ENCODE measurements around the gene CRTC2. TPM values are rescaled to one million over a fixed set of nuclear protein-coding genes. Genes with fewer than 3 reads are reported as not detected.

CRTC2 gene
- total RNA-seq, 1 experiment from 2014 or later: 40.8 TPM

DNA sequence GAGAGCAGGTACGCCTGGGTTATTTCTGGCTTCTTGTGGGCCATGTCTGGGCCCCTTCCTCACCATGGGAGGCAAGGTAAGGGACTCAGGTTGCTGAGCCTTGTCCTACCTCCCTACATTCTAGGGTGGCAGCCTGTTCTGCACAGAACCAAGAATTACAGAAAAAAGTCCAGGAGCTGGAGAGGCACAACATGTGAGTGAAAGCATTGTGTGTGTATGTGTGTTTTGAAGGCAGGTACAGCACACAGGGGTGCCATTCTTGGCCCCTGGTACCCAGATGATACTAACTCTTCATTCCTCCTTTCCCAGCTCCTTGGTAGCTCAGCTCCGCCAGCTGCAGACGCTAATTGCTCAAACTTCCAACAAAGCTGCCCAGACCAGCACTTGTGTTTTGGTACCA is 14.7 kb upstream of the CRTC2 start:
- CTCF ChIA-PET: no interaction called here
- POLR2A ChIA-PET (ENCODE audit: low non-redundant PET): no interaction called here
- TF ChIP-seq, protein P1, sequence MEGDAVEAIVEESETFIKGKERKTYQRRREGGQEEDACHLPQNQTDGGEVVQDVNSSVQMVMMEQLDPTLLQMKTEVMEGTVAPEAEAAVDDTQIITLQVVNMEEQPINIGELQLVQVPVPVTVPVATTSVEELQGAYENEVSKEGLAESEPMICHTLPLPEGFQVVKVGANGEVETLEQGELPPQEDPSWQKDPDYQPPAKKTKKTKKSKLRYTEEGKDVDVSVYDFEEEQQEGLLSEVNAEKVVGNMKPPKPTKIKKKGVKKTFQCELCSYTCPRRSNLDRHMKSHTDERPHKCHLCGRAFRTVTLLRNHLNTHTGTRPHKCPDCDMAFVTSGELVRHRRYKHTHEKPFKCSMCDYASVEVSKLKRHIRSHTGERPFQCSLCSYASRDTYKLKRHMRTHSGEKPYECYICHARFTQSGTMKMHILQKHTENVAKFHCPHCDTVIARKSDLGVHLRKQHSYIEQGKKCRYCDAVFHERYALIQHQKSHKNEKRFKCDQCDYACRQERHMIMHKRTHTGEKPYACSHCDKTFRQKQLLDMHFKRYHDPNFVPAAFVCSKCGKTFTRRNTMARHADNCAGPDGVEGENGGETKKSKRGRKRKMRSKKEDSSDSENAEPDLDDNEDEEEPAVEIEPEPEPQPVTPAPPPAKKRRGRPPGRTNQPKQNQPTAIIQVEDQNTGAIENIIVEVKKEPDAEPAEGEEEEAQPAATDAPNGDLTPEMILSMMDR (conservative IDR thresholded peaks at IDR 0.05; ENCODE audit: low read depth, low read length): no peak
- TF ChIP-seq EZH2 (IDR thresholded peaks at IDR 0.05; ENCODE audit: borderline replicate concordance, low read depth, low read length, poor library complexity, severe bottlenecking): no peak
- no peaks in the 10 kb centered on the region for H3K27me3 ChIP-seq (replicated peaks; ENCODE audit: insufficient read depth, low read depth, low read length, poor library complexity)
- H3K4me1 ChIP-seq (ENCODE audit: insufficient read depth, low read length, poor library complexity, severe bottlenecking): peaks cover 14% of the 10 kb centered on the region
- H3K27ac ChIP-seq (ENCODE audit: low read depth, low read length, poor library complexity, severe bottlenecking): no peak overlapping the region
- no peaks in the 10 kb centered on the region for H3K9me3 ChIP-seq (ENCODE audit: low read depth, low read length, poor library complexity, severe bottlenecking)
- no peak overlapping the region for H3K4me3 ChIP-seq (ENCODE audit: low read depth, low read length, poor library complexity, severe bottlenecking)
- peaks cover 25% of the 10 kb centered on the region for H3K36me3 ChIP-seq (ENCODE audit: insufficient read depth, low read length, poor library complexity, severe bottlenecking)
- DNase-seq (ENCODE audit: low spot score): no peak
- intact Hi-C loops (cut with micrococcal nuclease; ENCODE audit: unreplicated experiment): no loop called here
- BruUV-seq (replicated peaks): no TSS peak

- TF ChIP-seq EZH2 (IDR thresholded peaks at IDR 0.05; ENCODE audit: borderline replicate concordance, low read depth, low read length, poor library complexity, severe bottlenecking): no peak
- TF ChIP-seq, protein P1 (conservative IDR thresholded peaks at IDR 0.05; ENCODE audit: low read depth, low read length): no peak
- BruUV-seq (replicated peaks): no TSS peak
- H3K9me3 ChIP-seq (ENCODE audit: low read depth, low read length, poor library complexity, severe bottlenecking): no peaks in the 10 kb centered on the region
- no peak overlapping the region for H3K4me3 ChIP-seq (ENCODE audit: low read depth, low read length, poor library complexity, severe bottlenecking)
- no peaks in the 10 kb centered on the region for H3K27me3 ChIP-seq (replicated peaks; ENCODE audit: insufficient read depth, low read depth, low read length, poor library complexity)
- CTCF ChIA-PET: no interaction called here
- DNase-seq (ENCODE audit: low spot score): no peak
- H3K4me1 ChIP-seq (ENCODE audit: insufficient read depth, low read length, poor library complexity, severe bottlenecking): peaks cover 11% of the 10 kb centered on the region
- H3K27ac ChIP-seq (ENCODE audit: low read depth, low read length, poor library complexity, severe bottlenecking): no peak overlapping the region
- peaks cover 18% of the 10 kb centered on the region for H3K36me3 ChIP-seq (ENCODE audit: insufficient read depth, low read length, poor library complexity, severe bottlenecking)
- POLR2A ChIA-PET (ENCODE audit: low non-redundant PET): interaction anchor here (0.6 kb wide), 1 partner anchor 871 kb away, joined by 7 read pairs; no protein-coding TSS in a partner anchor
- intact Hi-C loops (cut with micrococcal nuclease; ENCODE audit: unreplicated experiment): no loop called here
Measured at GRCh38 chr1:153970346-153970745, 11.9 kb upstream of the CRTC2 start.

DNA sequence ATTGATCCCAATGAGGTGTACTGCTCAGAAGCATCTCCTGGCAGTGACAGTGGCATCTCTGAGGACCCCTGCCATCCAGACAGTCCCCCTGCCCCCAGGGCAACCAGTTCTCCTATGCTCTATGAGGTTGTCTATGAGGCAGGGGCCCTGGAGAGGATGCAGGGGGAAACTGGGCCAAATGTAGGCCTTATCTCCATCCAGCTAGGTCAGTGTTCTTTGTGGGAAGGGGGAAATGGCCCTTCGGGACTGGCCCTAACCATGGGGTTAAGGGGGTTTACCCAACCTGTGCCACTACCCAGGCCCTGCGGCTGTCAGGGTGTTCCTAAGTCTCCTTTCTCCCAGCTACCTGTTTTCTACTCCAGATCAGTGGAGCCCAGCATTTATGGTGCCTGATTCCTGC is 10.6 kb upstream of the CRTC2 start:
- intact Hi-C loops (cut with micrococcal nuclease; ENCODE audit: unreplicated experiment): no loop called here
- DNase-seq (ENCODE audit: low spot score): no peak
- BruUV-seq (replicated peaks): no TSS peak
- TF ChIP-seq, protein P1 (conservative IDR thresholded peaks at IDR 0.05; ENCODE audit: low read depth, low read length): no peak
- no peak for TF ChIP-seq EZH2 (IDR thresholded peaks at IDR 0.05; ENCODE audit: borderline replicate concordance, low read depth, low read length, poor library complexity, severe bottlenecking)
- H3K9me3 ChIP-seq (ENCODE audit: low read depth, low read length, poor library complexity, severe bottlenecking): no peaks in the 10 kb centered on the region
- peaks cover 6% of the 10 kb centered on the region for H3K36me3 ChIP-seq (ENCODE audit: insufficient read depth, low read length, poor library complexity, severe bottlenecking)
- ChIA-PET CTCF (no interaction called here), POLR2A (ENCODE audit: low non-redundant PET) (no interaction called here)
- H3K27ac ChIP-seq (ENCODE audit: low read depth, low read length, poor library complexity, severe bottlenecking): peak overlapping the region; percentile 77
- H3K4me3 ChIP-seq (ENCODE audit: low read depth, low read length, poor library complexity, severe bottlenecking): peak overlapping the region; percentile 55
- no peaks in the 10 kb centered on the region for H3K27me3 ChIP-seq (replicated peaks; ENCODE audit: insufficient read depth, low read depth, low read length, poor library complexity)
- peaks cover 11% of the 10 kb centered on the region for H3K4me1 ChIP-seq (ENCODE audit: insufficient read depth, low read length, poor library complexity, severe bottlenecking)
